HG02885 (cell line): ENCODE data around the gene UBAC2.

ENCODE experiments used
- ATAC-seq: cut with Tn5 transposase; IDR thresholded peaks from one replicate; pipeline ENCODE4 v1.9.1; 2021; ENCODE audit warnings: mild to moderate bottlenecking; ENCODE audit not compliant: unreplicated experiment, poor library complexity

UBAC2 gene

DNA sequence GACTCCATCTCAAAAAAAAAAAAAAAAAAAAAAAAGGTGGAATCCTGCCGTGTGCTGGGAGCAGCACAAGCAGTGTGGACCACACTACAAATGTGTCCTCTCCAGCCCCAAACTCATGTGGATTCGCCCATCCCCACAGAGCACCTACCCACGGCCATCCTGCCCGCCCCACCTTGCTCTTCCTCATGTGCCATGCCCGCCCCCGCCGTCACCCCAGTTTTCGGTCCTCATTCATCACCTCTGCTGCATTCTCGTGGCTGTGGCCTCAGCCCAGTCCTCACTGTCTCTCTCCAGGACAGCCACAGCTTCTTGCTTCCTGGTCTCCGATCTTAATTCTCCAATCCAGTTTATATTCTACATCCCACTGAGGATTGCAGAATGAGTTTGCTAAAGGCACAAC is 220.6 kb downstream of the UBAC2 start:
- no peak for ATAC-seq

DNA sequence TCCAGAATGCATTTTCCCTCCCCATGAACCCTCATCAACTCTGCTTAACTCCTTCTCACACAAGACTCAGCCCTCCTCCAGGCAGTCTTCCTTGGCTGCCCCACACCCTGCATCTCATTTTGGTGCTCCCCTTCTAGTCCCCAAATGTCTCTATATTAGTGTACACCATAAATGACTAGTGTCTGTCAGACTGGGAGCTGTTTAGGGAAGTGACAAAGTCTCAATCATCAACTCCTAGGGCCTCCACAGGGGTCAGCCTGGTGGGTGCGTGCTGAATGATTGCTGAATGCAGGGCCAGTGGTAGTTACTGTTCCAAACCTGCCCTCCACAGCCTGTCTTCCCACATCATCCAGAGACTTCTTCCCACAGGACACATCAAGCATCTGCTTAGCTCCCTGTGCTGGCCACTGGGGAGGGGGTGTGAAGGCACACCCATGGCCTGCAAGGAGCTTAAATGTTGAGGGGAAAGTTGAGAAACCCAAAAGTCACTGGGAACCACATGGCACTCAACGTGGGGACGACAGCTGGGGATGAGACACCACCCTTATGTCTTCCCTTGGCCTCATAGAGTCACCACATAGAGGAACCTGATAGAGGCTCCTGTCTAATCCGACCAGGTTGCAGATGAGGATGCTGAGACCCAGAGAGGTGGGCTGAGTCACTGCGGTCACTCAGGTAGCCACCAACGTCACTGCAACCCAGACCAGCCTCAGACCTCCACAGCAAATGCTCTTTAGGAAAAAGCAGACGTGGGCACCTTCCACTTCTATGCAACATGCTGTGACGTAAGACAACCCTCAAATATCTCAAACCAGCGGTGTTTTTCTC is 221.3 kb downstream of the UBAC2 start:
- ATAC-seq: peak; percentile 32

DNA sequence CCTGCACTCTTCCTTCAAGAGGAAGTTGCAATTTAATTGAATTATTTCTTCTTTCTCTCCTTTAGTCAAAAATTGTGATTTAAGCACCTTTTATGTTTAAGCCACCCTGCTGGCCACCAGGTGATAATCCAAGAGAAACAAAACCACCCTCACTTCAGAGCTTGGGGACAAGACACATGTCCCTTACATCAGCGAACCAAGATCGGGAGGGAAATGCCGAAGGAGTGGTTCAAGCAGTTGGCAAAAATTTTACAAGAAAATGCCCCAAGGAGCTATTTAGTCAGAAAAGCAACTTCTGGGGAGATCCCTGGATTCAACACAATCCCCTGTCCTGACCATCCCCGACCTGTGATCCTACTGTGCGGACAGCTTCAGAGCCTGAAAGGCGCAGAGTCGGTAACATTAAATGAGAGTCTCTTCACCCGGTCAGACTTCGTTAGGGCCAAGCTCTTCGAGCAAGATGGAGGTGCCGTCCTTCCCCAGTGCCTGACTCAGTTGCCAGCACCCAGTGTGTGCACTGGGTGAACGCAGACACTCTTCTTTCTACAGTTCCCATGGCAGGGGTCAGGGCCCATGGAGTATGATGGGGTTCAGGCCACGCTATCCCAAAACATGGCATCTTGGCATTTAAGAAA is 222.0 kb downstream of the UBAC2 start:
- ATAC-seq: no peak

DNA sequence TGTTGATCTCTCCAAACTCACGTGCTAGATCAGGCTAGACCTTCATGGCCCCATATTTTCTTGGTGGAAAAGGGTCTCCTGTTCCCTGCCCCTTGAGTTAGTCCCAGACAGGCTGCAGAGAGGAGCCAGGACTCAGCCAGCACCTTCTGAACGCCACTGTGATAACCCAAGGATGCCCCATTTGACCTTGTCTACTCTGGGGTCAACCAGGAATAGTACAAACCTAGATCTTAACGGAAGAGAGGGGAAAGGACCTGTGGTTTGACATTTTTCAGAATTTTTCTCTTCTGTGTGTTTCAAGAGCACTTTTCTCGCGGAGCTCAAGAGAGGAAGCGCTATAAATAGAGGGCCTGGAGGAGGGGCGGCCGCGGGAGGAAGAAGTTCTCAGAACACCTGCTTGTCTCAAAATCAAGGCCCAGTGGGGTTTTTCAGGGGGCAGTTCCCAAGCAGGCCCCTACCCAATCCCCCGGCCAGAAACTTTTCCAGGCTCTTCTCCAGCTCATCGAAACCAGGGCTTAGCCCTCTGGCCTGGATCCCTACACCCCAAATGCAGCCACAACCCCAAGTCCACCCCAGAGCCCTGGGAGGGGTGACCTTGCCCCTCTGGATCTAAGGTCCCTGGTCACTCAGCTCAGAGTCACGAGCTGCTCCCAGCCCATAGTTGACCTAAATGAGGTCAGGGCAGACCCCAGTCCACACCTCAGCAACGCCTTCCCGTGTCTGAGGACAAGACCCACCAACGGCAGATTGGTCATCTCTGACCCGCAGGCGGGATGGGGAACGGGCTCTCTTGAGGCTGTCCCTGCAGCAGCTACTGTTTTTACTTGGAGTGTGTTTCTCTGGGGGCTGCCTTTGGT is 225.1 kb downstream of the UBAC2 start:
- peak; percentile 72 for ATAC-seq

DNA sequence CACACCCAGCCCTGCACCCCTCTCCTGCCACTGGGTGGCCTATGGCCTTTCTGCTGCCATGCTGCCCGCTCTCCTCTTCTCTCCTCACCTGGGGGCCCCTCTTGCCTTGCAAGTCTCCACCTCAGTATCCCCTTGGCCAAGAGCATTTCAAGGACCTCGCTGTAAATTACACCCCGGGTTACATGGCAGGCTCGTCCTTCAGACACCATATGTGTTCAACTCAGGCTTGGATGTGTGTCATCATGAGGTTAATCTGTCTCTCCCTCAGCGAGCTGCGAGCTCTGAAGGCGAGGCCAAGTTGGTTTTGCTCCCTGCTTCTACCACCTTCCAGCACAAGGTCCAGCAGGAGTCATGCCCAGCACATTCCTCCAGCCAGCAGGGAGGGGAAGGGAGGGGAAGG is 225.8 kb downstream of the UBAC2 start:
- ATAC-seq: no peak

DNA sequence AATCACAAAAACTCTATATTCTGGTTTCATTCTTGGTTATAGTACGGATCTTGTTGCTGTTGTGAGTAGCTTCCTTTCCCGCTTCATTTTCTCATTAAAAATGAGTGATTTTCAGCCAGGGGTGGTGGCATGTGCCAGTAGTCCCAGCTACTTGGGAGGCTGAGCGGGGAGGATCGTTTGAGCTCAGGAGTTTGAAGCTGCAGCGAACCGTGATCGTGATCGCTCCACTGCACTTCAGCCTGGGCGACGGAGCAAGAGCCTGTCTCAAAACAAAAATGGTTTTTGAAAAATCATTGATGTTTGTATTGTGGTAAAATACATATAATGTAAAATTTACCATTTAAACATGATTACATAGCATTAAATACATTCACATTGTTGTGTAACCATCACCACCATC is 229.0 kb downstream of the UBAC2 start:
- no peak for ATAC-seq

DNA sequence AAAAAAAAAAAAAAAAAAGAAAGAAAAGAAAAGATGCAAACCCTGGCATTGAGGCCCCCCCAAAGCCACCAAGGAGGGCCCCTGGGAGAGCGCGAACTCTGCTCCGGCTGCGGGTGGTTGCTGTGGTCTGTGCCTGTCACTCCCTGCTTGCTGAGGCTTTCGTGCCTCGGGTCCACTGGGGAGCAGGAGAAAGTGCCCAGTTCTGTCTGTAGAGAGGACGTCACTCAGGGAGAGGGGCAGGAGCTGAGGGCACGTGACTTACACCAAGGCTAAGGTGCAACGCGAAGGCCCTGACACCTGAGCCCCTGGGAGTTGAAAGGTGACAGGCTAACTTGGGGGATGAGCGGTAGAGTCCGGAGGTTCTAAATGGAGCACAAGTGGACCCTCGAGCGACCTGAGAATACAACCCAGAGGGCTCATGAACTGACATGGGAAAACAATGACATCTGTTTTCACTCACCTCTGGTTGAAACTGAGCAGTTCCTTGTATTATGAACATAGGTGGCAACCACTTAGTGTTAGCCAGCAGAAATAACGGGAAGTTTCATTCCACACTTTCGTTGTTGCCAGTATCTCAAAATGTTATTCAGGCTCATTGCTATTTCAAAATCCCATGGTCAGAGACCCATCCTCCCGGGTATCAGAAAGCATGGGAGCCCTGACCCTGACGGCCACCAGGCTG is 231.4 kb downstream of the UBAC2 start:
- ATAC-seq: peak; percentile 23

DNA sequence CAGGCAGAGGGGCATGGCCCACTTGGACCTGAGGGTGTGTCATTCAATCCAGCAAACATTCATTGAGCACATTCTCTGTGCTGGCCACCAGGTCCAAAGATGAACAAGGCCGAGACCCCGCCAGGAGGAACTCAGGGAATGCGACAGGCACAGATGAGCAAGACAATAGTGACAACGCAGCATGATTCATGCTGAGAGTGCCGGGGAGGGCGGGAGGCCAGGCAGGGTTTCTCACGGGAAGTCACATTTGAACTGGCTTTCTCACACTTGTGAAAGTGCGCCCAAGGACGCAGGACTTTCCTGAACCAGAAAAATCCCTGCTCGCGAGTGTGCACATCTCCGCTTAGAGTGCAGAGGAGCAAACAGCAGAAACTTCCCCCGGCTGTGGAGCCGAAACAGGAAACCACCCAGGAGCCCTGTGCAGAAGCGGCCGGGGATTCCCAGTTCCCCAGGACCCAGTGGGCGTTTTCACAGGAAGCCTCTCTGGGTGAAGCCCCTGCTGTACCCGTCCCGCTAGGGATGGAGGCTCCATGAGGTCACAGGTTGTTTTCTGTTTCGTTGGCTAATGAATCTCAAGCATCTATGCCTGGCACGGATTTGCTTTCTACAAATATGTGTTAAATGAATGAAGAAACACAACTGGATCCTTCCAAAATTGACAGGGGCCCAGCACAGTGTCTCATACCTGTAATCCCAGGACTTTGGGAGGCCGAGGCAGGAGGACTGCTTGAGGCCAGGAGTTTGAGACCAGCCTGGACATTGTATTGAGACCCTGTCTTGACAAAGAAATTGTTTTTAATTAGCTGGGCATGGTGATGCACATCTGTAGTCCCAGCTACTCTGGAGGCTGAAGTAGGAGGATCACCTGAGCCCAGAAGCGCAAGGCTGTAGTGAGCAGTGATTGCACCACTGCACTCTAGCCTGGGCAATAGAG is 232.2 kb downstream of the UBAC2 start:
- ATAC-seq: peak; percentile 45

DNA sequence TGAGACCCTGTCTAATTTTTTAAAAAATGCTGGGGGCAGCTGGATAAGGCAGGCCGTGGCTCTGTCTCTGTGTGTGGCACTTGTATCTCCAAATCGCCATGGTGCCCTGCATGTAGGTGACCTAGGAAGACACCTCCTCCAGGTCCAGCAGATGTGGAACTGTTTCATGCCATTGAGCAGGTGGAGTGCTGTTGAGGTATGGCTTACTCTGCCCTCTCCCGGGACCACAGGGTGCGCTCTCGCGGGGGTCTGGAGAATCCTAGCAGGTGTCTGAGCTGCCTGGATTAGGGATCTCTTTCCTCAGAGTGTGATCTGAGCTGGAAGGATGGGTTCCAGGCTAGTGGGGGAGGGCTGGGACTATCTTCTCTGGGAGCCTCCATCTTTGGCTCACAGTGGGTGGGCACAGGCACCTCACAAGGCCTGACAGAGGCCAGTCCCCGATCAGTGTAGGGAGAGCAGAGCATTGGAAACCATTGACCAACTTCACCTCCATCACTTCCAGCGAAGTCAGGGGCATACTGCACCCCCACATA is 233.0 kb downstream of the UBAC2 start:
- ATAC-seq: no peak

DNA sequence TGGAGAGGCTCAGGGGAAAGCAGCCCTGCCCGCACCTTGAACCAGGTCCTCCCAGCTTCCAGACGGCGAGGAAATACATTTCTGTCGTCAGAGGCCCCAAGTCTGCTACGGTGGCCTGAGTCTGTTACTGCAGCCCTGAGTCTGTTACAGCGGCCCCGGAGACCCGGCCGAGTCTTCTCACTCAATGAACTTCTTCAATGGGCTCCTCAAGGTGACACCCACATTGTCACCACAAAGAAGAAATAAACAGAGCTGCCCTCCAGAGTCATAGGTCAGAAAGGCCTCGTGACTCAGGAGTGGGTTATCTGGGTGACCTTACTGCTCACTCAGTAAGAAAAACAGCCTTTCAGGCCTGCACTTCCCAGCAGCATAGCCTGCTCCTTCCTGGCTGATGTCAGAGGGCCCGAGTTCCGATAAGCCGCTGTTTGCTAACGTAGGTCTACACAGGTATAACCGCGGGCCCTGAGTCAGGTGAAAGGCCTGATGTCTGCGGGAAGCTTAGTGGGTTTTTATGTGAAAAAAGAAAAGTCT is 233.7 kb downstream of the UBAC2 start:
- peak; percentile 33 for ATAC-seq

DNA sequence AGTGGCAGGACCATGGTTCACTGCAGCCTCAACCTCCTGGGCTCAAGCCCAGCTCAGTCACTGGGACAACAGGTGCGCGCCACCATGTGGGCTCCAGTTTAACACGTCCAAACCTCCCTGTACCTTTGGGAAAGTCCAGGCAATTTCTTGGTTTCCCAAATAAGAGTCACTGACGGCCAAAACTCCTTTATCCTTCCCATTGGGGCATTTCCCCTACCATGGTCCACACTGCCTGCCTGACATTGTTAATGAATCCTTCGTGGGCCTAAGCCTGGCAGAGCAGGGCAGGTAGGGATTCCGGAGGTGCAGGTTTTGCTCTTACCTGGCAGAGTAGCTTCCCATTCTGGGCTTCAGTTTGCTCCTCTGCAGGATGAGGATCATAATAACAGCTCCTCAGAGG is 234.5 kb downstream of the UBAC2 start:
- no peak for ATAC-seq

DNA sequence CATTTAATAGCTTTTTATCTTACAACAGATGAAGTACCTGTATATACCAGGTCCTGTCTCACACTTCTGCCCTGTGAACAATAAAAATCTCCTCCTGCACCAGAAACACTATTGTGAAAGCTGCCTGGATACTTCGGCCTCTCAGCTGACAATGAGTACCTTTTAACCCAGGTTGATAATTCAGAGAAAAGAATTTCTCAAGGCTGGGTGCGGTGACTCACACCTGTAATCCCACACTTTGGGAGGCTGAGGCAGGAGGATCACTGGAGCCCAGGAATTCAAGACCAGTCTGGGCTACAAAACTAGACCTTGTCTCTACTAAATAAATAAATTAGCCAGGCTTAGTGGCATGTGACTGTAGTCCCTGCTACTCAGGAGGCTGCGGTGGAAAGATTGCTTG is 235.3 kb downstream of the UBAC2 start:
- ATAC-seq: no peak
